HG03159 (cell line): ENCODE results near the gene PDE4D.
"Not testable (repeated sequence)": the region's sequence is repeated elsewhere in the genome, so short reads cannot be mapped to it uniquely, and the experiment has no call there.

Experiments used
- ATAC-seq: cut with Tn5 transposase; IDR thresholded peaks from one replicate; pipeline ENCODE4 v1.9.1; 2021; ENCODE audit warnings: mild to moderate bottlenecking, moderate library complexity; ENCODE audit not compliant: unreplicated experiment

The PDE4D gene

GRCh38 chr5:59066367-59067163 lies 827.0 kb downstream of the PDE4D start:
- ATAC-seq, result no peak

- ATAC-seq, result no peak
These were observed 828.0 kb downstream of the PDE4D start for GRCh38 chr5:59065554-59065953.

GRCh38 chr5:59064293-59064692 lies 829.2 kb downstream of the PDE4D start:
- ATAC-seq, result no peak

- no peak for ATAC-seq
These were observed 830.4 kb downstream of the PDE4D start for GRCh38 chr5:59062986-59063683.

- no peak for ATAC-seq
These were observed 832.1 kb downstream of the PDE4D start for GRCh38 chr5:59061377-59061776.

GRCh38 chr5:59058969-59059687 lies 834.4 kb downstream of the PDE4D start:
- ATAC-seq, result no peak

- no peak for ATAC-seq
These were observed 835.3 kb downstream of the PDE4D start for GRCh38 chr5:59058237-59058636.

- ATAC-seq, result not testable (repeated sequence)
These were observed 836.9 kb downstream of the PDE4D start for GRCh38 chr5:59056599-59056998.

- no peak for ATAC-seq
These were observed 837.6 kb downstream of the PDE4D start for GRCh38 chr5:59055745-59056448.

- ATAC-seq, result no peak
These were observed 838.5 kb downstream of the PDE4D start for GRCh38 chr5:59054963-59055528.

GRCh38 chr5:59051951-59052350 lies 841.6 kb downstream of the PDE4D start:
- no peak for ATAC-seq

- no peak for ATAC-seq
These were observed 844.4 kb downstream of the PDE4D start for GRCh38 chr5:59049095-59049494.

GRCh38 chr5:59042201-59043055 lies 851.1 kb downstream of the PDE4D start:
- ATAC-seq, result no peak

GRCh38 chr5:59041355-59041754 lies 852.2 kb downstream of the PDE4D start:
- ATAC-seq, result no peak

- no peak for ATAC-seq
These were observed 852.7 kb downstream of the PDE4D start for GRCh38 chr5:59040804-59041201.

GRCh38 chr5:59040024-59040803 lies 853.3 kb downstream of the PDE4D start:
- ATAC-seq, result no peak

GRCh38 chr5:59039296-59040023 lies 854.1 kb downstream of the PDE4D start:
- ATAC-seq, result peak; percentile 68

GRCh38 chr5:59038798-59039295 lies 854.7 kb downstream of the PDE4D start:
- no peak for ATAC-seq
